PC-3 (cell line): Measurements from ENCODE around the gene LSM12. TPM values are rescaled to one million over a fixed set of nuclear protein-coding genes. Genes with fewer than 3 reads are reported as not detected.

Experiments used
- ATAC-seq: fragments of 200-7000 bp; cut with Tn5 transposase; 2 replicates; pipeline ENCODE4 v1.9.1; 2020; ENCODE audit warnings: mild to moderate bottlenecking, moderate library complexity
- BruUV-seq: library from RNA; stranded (reverse); fragments of 400-500 nt; replicated peaks from 2 replicates; lab custom pipeline; 2021; lab: Mats Ljungman, UMichigan
- CTCF ChIA-PET: fragments of 300-600 bp; sonication (Branson Sonifier 250); formaldehyde crosslinking; loops from one replicate; lab custom pipeline; 2022; ENCODE audit warnings: antibody characterized with exemption; lab: Charles Lee
- POLR2A ChIA-PET: fragments of 300-600 bp; sonication (Branson Sonifier 250); formaldehyde crosslinking; loops from one replicate; lab custom pipeline; 2022; ENCODE audit warnings: antibody characterized with exemption; ENCODE audit not compliant: unreplicated experiment; lab: Charles Lee
- DNase-seq: peaks from one replicate; pipeline ENCODE4 v3.0.0-alpha.2; 2015
- H2AFZ ChIP-seq: fragments of 300-600 bp; sonication (generic); 2 replicates; pipeline ENCODE4 v1.6.0; 2016; ENCODE audit warnings: antibody characterized with exemption, low read length
- H3F3A ChIP-seq: fragments of 300-600 bp; sonication (generic); one replicate; pipeline ENCODE4 v1.6.0; 2017; ENCODE audit warnings: antibody characterized with exemption, low read length, control low read depth, mild to moderate bottlenecking; ENCODE audit not compliant: unreplicated experiment
- H3K27ac ChIP-seq: fragments of 300-600 bp; sonication (generic); 2 replicates; pipeline ENCODE4 v1.5.1; 2016; ENCODE audit warnings: mild to moderate bottlenecking, low read length
- H3K27me3 ChIP-seq: fragments of 300-600 bp; sonication (generic); 2 replicates; pipeline ENCODE4 v1.6.1; 2016; ENCODE audit warnings: low read length, mixed read lengths
- H3K36me3 ChIP-seq: fragments of 300-600 bp; sonication (generic); 2 replicates; pipeline ENCODE4 v1.6.1; 2016; ENCODE audit warnings: low read depth, mixed run types, low read length, mixed read lengths
- H3K4me1 ChIP-seq: fragments of 300-600 bp; sonication (generic); 2 replicates; pipeline ENCODE4 v1.5.1; 2016; ENCODE audit warnings: low read length; ENCODE audit not compliant: insufficient read depth
- H3K4me2 ChIP-seq: fragments of 300-600 bp; sonication (generic); 2 replicates; pipeline ENCODE4 v1.6.0; 2016; ENCODE audit warnings: low read length
- H3K4me3 ChIP-seq: fragments of 300-600 bp; sonication (generic); 2 replicates; pipeline ENCODE4 v1.5.1; 2016; ENCODE audit warnings: mild to moderate bottlenecking, low read length, mixed read lengths
- H3K79me2 ChIP-seq: fragments of 300-600 bp; sonication (generic); 2 replicates; pipeline ENCODE4 v1.6.1; 2017; ENCODE audit warnings: low read length, mixed read lengths
- H3K9ac ChIP-seq: fragments of 300-600 bp; sonication (generic); 2 replicates; pipeline ENCODE4 v1.6.0; 2016; ENCODE audit warnings: mild to moderate bottlenecking, low read length
- H3K9me2 ChIP-seq: fragments of 300-600 bp; sonication (generic); replicated peaks from 2 replicates; pipeline ENCODE4 v1.6.1; 2016; ENCODE audit warnings: mixed run types, low read length, mixed read lengths
- H3K9me3 ChIP-seq: fragments of 300-600 bp; sonication (generic); 2 replicates; pipeline ENCODE4 v1.6.1; 2016; ENCODE audit warnings: low read length, mixed read lengths
- H4K20me1 ChIP-seq: fragments of 300-600 bp; sonication (generic); 2 replicates; pipeline ENCODE4 v1.6.1; 2016; ENCODE audit warnings: low read length, mixed read lengths
- EZH2 ChIP-seq: fragments of 300-600 bp; sonication (generic); IDR thresholded peaks from one replicate; pipeline ENCODE4 v1.6.1; 2017; ENCODE audit warnings: antibody characterized with exemption, mild to moderate bottlenecking, low read length; ENCODE audit not compliant: unreplicated experiment
- EZH2phosphoT487 ChIP-seq: fragments of 300-600 bp; sonication (generic); IDR thresholded peaks from 2 replicates; pipeline ENCODE4 v1.6.1; 2018; ENCODE audit warnings: mild to moderate bottlenecking, antibody characterized with exemption, low read length, borderline replicate concordance
- intact Hi-C: fragments of 100-400 bp; cut with micrococcal nuclease; formaldehyde crosslinking; loops from 2 replicates; pipeline ENCODE4 v1.9.0; 2023
- total RNA-seq: library from RNA; depleted of rRNA; stranded (reverse); fragments of >200 nt; gene quantifications from 2 replicates; pipeline ENCODE4 v1.2.3, GENCODE V29; 2014
- TF ChIP-seq, protein P1 (sequence below): fragments of 300-600 bp; sonication (generic); conservative IDR thresholded peaks from 2 replicates; pipeline ENCODE4 v1.5.1; 2017; ENCODE audit warnings: antibody characterized with exemption, low read depth, mild to moderate bottlenecking, low read length

The LSM12 gene
- total RNA-seq, 1 experiment from 2014 or later: 118 TPM

DNA sequence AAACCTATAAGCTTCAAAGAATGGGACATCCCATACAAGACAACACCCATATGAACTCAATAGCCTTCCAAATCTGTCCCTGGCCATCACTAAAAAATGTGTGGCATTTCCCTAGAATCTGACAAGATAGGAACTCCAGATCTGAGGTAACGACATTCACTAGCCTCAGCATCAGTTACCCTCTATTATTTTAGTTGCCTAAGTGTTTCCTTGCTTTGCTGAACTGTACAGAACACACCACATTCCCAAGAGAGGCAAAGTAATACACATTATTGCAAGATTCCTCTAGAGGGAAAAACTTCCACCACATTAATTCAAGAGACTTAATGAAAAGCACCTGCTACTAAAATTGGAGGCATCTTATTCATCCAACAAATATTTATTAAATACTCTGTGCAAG, 5.0 kb downstream of the LSM12 start:
- Histone ChIP-seq H3K36me3 (peaks cover 52% of the 10 kb centered on the region), H3K4me3 (no peak overlapping the region), H3K9me2 (no peaks in the 10 kb centered on the region), H4K20me1 (peaks cover 35% of the 10 kb centered on the region), H3K4me1 (peaks cover 14% of the 10 kb centered on the region), H3K27me3 (no peaks in the 10 kb centered on the region), H3K4me2 (no peak overlapping the region), H3K9ac (no peak overlapping the region), H2AFZ (no peak overlapping the region), H3F3A (no peaks in the 10 kb centered on the region), H3K27ac (no peak overlapping the region), H3K79me2 (peaks cover 97% of the 10 kb centered on the region), H3K9me3 (no peaks in the 10 kb centered on the region)
- no peak for ATAC-seq
- ChIA-PET CTCF (no interaction called here), POLR2A (interaction anchor here (0.6 kb wide), 1 partner anchor 62 kb away, joined by 7 read pairs; the partner anchor contains the start of gene HDAC5)
- DNase-seq: no peak
- TF ChIP-seq, protein P1, sequence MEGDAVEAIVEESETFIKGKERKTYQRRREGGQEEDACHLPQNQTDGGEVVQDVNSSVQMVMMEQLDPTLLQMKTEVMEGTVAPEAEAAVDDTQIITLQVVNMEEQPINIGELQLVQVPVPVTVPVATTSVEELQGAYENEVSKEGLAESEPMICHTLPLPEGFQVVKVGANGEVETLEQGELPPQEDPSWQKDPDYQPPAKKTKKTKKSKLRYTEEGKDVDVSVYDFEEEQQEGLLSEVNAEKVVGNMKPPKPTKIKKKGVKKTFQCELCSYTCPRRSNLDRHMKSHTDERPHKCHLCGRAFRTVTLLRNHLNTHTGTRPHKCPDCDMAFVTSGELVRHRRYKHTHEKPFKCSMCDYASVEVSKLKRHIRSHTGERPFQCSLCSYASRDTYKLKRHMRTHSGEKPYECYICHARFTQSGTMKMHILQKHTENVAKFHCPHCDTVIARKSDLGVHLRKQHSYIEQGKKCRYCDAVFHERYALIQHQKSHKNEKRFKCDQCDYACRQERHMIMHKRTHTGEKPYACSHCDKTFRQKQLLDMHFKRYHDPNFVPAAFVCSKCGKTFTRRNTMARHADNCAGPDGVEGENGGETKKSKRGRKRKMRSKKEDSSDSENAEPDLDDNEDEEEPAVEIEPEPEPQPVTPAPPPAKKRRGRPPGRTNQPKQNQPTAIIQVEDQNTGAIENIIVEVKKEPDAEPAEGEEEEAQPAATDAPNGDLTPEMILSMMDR: no peak
- TF ChIP-seq EZH2 (no peak), EZH2phosphoT487 (no peak)
- intact Hi-C loops: no loop called here
- no TSS peak for BruUV-seq

GRCh38 chr17:44059101-44059892, 7.2 kb downstream of the LSM12 start:
- no peaks in the 10 kb centered on the region for H3K27me3 ChIP-seq
- peaks cover 61% of the 10 kb centered on the region for H3K36me3 ChIP-seq
- CTCF ChIA-PET: interaction anchor here (0.6 kb wide), 1 partner anchor 25 kb away, joined by 3 read pairs; no protein-coding TSS in a partner anchor

More at GRCh38 chr17:44059101-44059892, 7.2 kb downstream of the LSM12 start:
- DNase-seq (no peak), ATAC-seq (no peak)
- H3K4me2 ChIP-seq: no peak overlapping the region
- H4K20me1 ChIP-seq: peaks cover 35% of the 10 kb centered on the region
- no peaks in the 10 kb centered on the region for H3K9me3 ChIP-seq
- H3K4me1 ChIP-seq: peaks cover 7% of the 10 kb centered on the region
- no peak overlapping the region for H3K4me3 ChIP-seq
- no TSS peak for BruUV-seq
- intact Hi-C loops: no loop called here
- no peak overlapping the region for H2AFZ ChIP-seq
- H3K79me2 ChIP-seq: peaks cover 95% of the 10 kb centered on the region
- H3K27ac ChIP-seq: no peak overlapping the region
- POLR2A ChIA-PET: no interaction called here
- H3K9ac ChIP-seq: no peak overlapping the region
- TF ChIP-seq, protein P1: no peak
- TF ChIP-seq EZH2 (no peak), EZH2phosphoT487 (no peak)
- H3K9me2 ChIP-seq: no peaks in the 10 kb centered on the region
- H3F3A ChIP-seq: no peaks in the 10 kb centered on the region
